GM18907 (cell line): Measurements from ENCODE around the gene ZBTB22.
"Not testable (repeated sequence)": the region's sequence is repeated elsewhere in the genome, so short reads cannot be mapped to it uniquely, and the experiment has no call there.

Experiments
- ATAC-seq: cut with Tn5 transposase; IDR thresholded peaks from one replicate; pipeline ENCODE4 v1.9.1; 2021; ENCODE audit warnings: mild to moderate bottlenecking, moderate library complexity; ENCODE audit not compliant: unreplicated experiment

ZBTB22 gene

GRCh38 chr6:33317669-33318425, at the start of gene ZBTB22:
Gene ZBTB22, minus strand, starts transcription at chr6:33317744. Its CDS starts 828 bp downstream, at chr6:33316916.
- peak; percentile 47 for ATAC-seq

DNA sequence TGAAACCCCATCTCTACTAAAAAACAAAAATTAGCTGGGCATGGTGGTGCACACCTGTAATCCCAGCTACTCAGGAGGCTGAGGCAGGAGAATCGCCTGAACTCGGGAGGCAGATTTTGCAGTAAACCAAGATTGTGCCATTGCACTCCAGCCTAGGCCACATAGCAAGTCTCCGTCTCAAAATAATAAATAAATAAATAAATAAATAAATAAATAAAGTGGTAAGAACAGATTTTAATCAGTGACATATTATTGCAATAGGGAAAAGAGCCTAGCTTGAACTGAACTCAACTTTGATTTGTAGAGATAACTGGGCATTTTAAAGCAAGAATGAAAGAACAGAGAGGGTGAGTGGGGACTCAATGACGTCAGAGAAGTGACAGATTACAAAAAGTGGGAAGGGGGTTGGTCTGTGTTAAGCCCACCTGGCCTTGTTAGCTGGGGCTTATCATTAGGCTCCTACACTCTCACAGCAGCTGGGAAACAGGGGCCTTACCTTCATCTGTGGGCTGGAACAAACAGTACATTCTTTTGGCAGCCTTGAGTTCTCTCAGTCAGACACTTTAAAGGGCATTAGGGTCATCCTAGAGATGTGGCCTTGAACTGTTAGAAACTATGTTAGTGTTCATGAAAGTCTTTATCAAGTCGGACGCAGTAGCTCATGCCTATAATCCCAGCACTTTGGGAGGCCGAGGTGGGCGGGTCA, 49.6 kb upstream of the ZBTB22 start:
- ATAC-seq, result no peak

GRCh38 chr6:33365206-33365971, 47.8 kb upstream of the ZBTB22 start:
- ATAC-seq, result not testable (repeated sequence)

DNA sequence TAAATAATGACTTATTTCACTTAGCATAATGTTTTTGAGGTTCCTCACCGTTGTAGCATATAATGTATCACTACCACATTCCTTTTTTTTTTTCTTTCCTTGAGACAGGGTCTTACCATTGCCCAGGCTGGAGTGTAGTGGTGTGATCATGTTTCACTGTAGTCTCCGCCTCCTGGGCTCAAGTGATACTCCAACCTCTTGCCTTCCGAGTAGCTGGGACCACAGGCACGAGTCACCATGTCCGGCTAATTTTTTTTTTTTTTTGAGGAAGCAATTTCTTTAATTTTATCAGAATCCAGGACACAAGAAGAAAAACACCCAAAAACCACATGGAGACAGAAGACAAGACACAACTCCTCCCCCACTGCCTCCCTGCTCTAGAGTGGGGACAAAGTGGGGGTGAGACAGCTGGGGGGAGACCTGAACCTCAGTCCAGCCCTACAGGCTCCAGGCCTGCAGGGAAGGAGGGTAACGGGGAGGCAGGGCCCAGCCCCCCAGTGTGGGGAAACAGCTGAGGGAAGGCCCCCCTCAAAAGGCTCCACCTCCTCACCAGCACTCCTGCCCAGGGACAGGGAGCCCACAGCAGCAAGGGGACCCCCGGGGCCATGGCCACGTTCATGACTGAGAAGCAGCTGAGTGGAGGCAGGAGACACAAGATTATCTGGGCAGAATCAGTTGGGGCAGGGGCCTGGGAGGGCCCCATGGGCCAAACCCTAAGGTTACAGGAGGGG, 47.1 kb upstream of the ZBTB22 start:
- not testable (repeated sequence) for ATAC-seq

GRCh38 chr6:33363486-33363885, 45.9 kb upstream of the ZBTB22 start:
- not testable (repeated sequence) for ATAC-seq

DNA sequence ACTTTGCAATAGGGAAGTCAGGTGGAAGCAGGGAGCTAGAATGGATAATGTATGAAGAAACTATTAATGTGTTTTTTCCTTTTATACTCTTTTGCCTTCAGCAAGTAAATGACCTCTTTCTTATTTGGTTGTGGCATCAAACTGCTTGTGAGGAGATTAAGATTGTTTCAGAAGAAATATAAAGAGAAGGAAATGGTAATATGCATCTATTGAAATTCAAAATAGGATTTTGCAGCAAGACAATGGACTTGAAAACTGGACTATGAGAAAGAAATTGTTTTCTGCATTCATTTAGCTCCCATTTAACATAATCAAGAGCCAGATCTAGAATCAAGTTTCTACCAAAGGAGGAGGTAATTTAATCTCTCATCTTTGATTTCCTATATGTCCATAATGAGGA, 41.8 kb upstream of the ZBTB22 start:
- no peak for ATAC-seq

- ATAC-seq, result not testable (repeated sequence)
These were observed 39.8 kb upstream of the ZBTB22 start for GRCh38 chr6:33357160-33357871.

GRCh38 chr6:33356295-33356694, 38.8 kb upstream of the ZBTB22 start:
- ATAC-seq, result no peak

GRCh38 chr6:33355860-33356259, 38.3 kb upstream of the ZBTB22 start:
- ATAC-seq, result not testable (repeated sequence)

DNA sequence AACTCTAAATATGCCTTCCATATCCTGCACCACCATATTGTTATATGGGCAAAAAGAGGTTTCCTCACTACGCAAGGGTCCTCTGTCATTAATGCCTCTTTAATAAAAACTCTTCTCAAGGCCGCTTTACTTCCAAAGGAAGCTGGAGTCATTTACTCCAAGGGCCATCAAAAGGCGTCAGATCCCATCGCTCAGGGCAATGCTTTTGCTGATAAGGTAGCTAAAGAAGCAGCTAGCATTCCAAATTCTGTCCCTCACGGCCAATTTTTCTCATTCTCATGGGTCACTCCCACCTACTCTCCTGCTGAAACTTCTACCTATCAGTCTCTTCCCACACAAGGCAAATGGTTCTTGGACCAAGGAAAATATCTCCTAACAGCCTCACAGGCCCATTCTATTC, 30.3 kb upstream of the ZBTB22 start:
- no peak for ATAC-seq

- not testable (repeated sequence) for ATAC-seq
These were observed 29.4 kb upstream of the ZBTB22 start for GRCh38 chr6:33346972-33347371.

GRCh38 chr6:33344701-33345697, 27.5 kb upstream of the ZBTB22 start:
- ATAC-seq, result no peak

GRCh38 chr6:33343953-33344611, 26.5 kb upstream of the ZBTB22 start:
- ATAC-seq, result peak; percentile 61

DNA sequence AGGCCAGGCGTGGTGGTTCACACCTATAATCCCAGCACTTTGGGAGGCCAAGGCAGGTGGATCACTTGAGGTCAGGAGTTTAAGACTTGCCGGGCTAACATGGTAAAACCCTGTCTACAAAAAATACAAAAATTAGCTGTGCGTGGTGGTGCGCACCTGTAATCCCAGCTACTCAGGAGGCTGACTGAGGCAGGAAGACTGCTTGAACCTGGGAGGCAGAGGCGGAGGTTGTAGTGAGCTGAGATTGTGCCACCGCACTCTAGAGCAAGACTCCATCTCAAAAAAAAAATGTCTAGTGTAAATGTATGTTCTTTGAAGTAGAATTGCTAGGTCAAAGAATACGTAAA, 26.0 kb upstream of the ZBTB22 start:
- not testable (repeated sequence) for ATAC-seq

DNA sequence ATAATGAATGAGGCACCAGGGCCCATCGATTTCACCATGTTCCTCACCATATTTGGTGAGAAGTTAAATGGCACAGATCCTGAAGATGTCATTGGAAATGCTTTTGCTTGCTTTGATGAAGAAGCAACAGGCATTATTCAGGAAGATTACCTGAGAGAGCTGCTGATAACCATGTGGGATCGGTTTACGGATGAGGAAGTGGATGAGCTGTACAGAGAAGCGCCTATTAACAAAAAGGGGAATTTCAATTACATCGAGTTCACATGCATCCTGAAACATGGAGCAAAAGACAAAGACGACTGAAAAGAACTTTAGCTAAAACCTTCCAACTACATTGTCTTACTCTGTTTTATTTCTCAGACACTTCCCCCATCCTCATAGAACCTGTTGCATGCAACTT, 21.6 kb upstream of the ZBTB22 start:
- no peak for ATAC-seq

DNA sequence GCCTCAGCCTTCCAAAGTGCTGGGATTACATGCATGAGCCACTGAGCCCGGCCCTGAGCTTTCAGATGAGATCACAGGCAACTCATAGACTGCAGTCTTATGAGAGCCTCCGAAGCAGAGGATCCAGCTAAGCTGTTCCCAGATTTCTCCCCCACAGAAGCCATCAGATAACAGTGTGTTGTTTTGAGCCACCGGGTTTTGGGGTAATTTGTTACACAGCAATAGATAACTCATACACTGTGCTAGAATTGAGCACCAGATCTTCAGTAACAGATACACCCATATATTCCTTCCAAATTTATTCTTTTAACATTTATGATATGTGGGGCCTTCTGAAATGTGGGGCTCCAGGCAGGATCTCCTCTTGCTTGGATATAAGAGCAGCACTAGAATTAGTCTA, 19.0 kb upstream of the ZBTB22 start:
- ATAC-seq, result no peak

DNA sequence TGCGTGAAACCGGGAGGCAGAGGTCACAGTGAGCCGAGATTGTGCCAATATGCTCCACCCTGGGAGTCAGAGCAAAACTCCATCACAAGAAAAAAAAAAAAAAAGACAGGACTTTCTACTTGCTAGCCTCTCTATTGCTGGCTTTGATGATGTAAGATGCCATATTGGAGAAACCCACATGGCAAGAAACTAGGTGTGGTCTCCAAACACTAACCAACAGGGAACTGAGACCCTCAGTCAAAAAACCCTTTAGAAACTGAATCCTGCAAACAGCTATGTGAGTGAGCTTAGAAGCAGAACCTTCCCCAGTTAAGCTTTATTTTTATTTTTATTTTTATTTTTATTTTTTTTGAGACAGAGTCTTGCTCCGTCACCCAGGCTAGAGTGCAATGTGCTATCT, 18.4 kb upstream of the ZBTB22 start:
- ATAC-seq, result no peak

- no peak for ATAC-seq
These were observed 16.1 kb upstream of the ZBTB22 start for GRCh38 chr6:33333666-33334065.

DNA sequence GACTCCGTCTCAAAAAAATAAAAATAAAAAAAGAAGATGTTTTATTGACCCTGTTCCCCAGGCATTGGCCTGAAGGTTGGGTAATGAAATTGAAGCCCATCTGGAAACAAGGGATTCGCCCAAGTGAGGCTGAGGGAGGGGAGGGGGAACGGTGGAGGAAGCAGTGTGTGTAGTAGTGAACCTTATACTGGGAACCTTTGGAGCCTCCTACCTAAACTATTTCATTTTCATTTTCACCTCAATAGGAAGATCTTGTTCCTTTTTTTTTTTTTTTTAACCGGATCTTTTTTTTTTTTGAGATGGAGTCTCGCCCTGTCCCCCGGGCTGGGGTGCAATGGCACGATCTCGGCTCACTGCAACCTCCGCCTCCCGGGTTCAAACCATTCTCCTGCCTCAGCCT, 13.2 kb upstream of the ZBTB22 start:
- no peak for ATAC-seq
